Heart left ventricle (tissue), 13 donors: Measurements from ENCODE around the gene KRT31.

ENCODE experiments used
- CTCF ChIP-seq, 12 donors: fragments of 200-600 bp; sonication (generic) in 4 of 12; IDR thresholded peaks; one replicate each; pipeline versions ENCODE4 v1.5.0 to v1.8.0; 2018 to 2022; ENCODE audit warnings: antibody characterized with exemption in 12 of 12, mild to moderate bottlenecking in 5 of 12
- POLR2A ChIP-seq, 2 donors: fragments of 450-650 bp; IDR thresholded peaks; one replicate each; pipeline ENCODE4 v1.6.1; 2017; ENCODE audit warnings: antibody characterized with exemption in 2 of 2, mild to moderate bottlenecking in 2 of 2, moderate library complexity in 2 of 2
- donor health status: ischemic (EF 13 %, LVEDD 7.1; RV severe dilation, severe dysfunction).
- donor health status: DM: no; HTN: yes; CAD: no.
- donor health status: DM: no; HTN: no; CAD: no.
- donor health status: ischemic (EF 25% LVEDD 6.9; RV normal size, moderate dysfunction).
- donor health status: ischemic (EF 25% LVEDD 5.7; RV mildly dilated, moderate dysfunction).
- donor health status: ischemic (EF 35%, LVEDD 5.7; RV mildly dilated, moderate dysfunction).
- donor health status: nonischemic (EF 11% LVEDD 7.7; RV severe dilation, severe dysfunction).
- donor health status: DM: yes; HTN: yes; CAD: no.
- donor health status: PGD.
- donor health status: ischemic (EF 29% LVEDD 5.4; RV normal size, mild dysfunction).
- donor health status: nonischemic (EF 23%, LVEDD 6.1; RV moderate dilation, normal function).

GRCh38 chr17:41393826-41394225, 3.6 kb downstream of the KRT31 start:
- no peak for TF ChIP-seq POLR2A (IDR thresholded peaks at IDR 0.05)
- no peak for TF ChIP-seq CTCF (IDR thresholded peaks at IDR 0.05)
